Stromal cell of bone marrow (primary cell): ENCODE data around the gene GGTLC3.
"Not testable (repeated sequence)": the region's sequence is repeated elsewhere in the genome, so short reads cannot be mapped to it uniquely, and the experiment has no call there.

Source experiments
- DNase-seq: peaks from one replicate; pipeline ENCODE4 v3.0.0-alpha.2; 2012; ENCODE audit warnings: low read depth

Gene GGTLC3

GRCh38 chr22:18513454-18513853 is 4.5 kb downstream of the GGTLC3 start:
- DNase-seq: not testable (repeated sequence)

GRCh38 chr22:18512378-18512777 is 5.6 kb downstream of the GGTLC3 start:
- not testable (repeated sequence) for DNase-seq

DNA sequence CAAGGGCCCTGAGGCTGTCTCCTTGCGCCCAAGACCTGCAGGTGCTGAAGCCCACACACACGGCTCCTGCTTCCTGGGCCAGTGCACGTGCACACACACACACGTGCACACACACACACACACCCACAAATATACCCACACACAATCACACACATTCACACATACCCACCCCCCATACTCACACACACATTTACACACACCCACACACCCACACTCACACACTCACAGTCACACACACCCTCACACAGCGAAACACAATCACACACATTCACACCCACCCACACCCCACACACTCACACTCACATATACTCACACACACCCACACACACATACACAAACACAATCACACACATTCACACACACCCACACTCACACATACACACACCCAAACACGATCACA is 6.6 kb downstream of the GGTLC3 start:
- DNase-seq: not testable (repeated sequence)

DNA sequence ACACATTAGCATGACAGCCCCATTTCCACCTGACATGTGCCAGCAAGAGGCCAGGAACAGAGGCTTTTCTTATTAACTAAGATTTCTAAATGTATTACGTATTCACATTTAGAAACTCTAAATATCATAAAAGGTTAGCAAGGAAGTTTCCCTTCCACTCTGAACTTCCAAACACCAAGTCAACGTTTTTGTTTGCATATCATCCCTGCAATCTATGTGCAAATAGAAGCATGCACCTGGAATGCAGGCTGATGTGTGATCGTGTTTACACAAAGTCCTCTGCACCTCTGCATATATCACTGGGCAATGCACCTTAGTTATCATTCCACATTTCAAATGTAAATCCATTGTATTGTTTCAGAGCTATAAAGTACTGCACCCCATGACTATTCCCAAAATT is 21.7 kb downstream of the GGTLC3 start:
- DNase-seq: not testable (repeated sequence)
